ENCODE data around the gene GPR78. TPM values are rescaled to one million over a fixed set of nuclear protein-coding genes. Genes with fewer than 3 reads are reported as not detected.

GPR78 gene
- total and polyA plus RNA-seq, 7 donors = 0.04 to 0.28 TPM; not detected in 5

- no peaks in the 10 kb centered on the region for H3K4me1 ChIP-seq
- DNase-seq = no peak
- H3K27me3 ChIP-seq = no peaks in the 10 kb centered on the region
- no peaks in the 10 kb centered on the region for H3K36me3 ChIP-seq
- intact Hi-C loops (cut with DNase I) = no loop called here
- TF ChIP-seq CTCF (IDR thresholded peaks at IDR 0.05) (no peak), EP300 (IDR thresholded peaks at IDR 0.05) (no peak), POLR2AphosphoS5 (IDR thresholded peaks at IDR 0.05) (no peak), POLR2A (IDR thresholded peaks at IDR 0.05) (no peak)
- no peak overlapping the region for H3K27ac ChIP-seq
- H3K9me3 ChIP-seq = no peaks in the 10 kb centered on the region
- no peak overlapping the region for H3K4me3 ChIP-seq
- 74 to 83% methylated on average over 9 of the region's 9 CpGs for WGBS, 2 donors
These were observed 34.8 kb upstream of the GPR78 start for GRCh38 chr4:8545439-8545765.

GRCh38 chr4:8546766-8547107 lies 33.5 kb upstream of the GPR78 start:
- no peaks in the 10 kb centered on the region for H3K27me3 ChIP-seq
- H3K27ac ChIP-seq = no peak overlapping the region
- peak; percentile 26 for DNase-seq
- H3K9me3 ChIP-seq = no peaks in the 10 kb centered on the region
- intact Hi-C loops (cut with DNase I) = loop anchor here (1.0 kb wide), 1 partner anchor 78 kb away; no protein-coding TSS in a partner anchor
- no peak for TF ChIP-seq EP300 (IDR thresholded peaks at IDR 0.05)
- no peak overlapping the region for H3K4me3 ChIP-seq
- H3K36me3 ChIP-seq = no peaks in the 10 kb centered on the region
- 74 to 82% methylated on average over 8 of the region's 8 CpGs for WGBS, 2 donors
- H3K4me1 ChIP-seq = no peaks in the 10 kb centered on the region

GRCh38 chr4:8547108-8547911 lies 32.9 kb upstream of the GPR78 start:
- intact Hi-C loops (cut with DNase I) = loop anchor here (1.0 kb wide), 1 partner anchor 79 kb away; no protein-coding TSS in a partner anchor
- Histone ChIP-seq H3K4me1 (no peaks in the 10 kb centered on the region), H3K27me3 (no peaks in the 10 kb centered on the region), H3K36me3 (no peaks in the 10 kb centered on the region), H3K4me3 (no peak overlapping the region), H3K9me3 (no peaks in the 10 kb centered on the region), H3K27ac (no peak overlapping the region)
- no peak for DNase-seq
- no peak for TF ChIP-seq POLR2AphosphoS5 (IDR thresholded peaks at IDR 0.05)
- TF ChIP-seq CTCF (IDR thresholded peaks at IDR 0.05) = peak in 3 of 4 experiments; percentile 4 to 32 (median 17)
- WGBS, 2 donors = 56 to 57% methylated on average over 16 of the region's 16 CpGs

- no peaks in the 10 kb centered on the region for H3K36me3 ChIP-seq
- H3K4me1 ChIP-seq = no peaks in the 10 kb centered on the region
- DNase-seq = no peak
- no peak overlapping the region for H3K4me3 ChIP-seq
- no peak overlapping the region for H3K27ac ChIP-seq
- TF ChIP-seq POLR2AphosphoS5 (IDR thresholded peaks at IDR 0.05) (no peak), EP300 (IDR thresholded peaks at IDR 0.05) (no peak), POLR2A (IDR thresholded peaks at IDR 0.05) (no peak), CTCF (IDR thresholded peaks at IDR 0.05) (no peak)
- no peaks in the 10 kb centered on the region for H3K9me3 ChIP-seq
- 85 to 90% methylated on average over 16 of the region's 16 CpGs for WGBS, 2 donors
- intact Hi-C loops (cut with DNase I) = loop anchor here (1.0 kb wide), 1 partner anchor 80 kb away; no protein-coding TSS in a partner anchor
- H3K27me3 ChIP-seq = no peaks in the 10 kb centered on the region
These were observed 32.1 kb upstream of the GPR78 start for GRCh38 chr4:8547912-8548730.

- TF ChIP-seq POLR2A (IDR thresholded peaks at IDR 0.05) (no peak), EP300 (IDR thresholded peaks at IDR 0.05) (no peak)
- Histone ChIP-seq H3K9me3 (no peaks in the 10 kb centered on the region), H3K36me3 (no peaks in the 10 kb centered on the region), H3K4me1 (no peaks in the 10 kb centered on the region), H3K27ac (no peak overlapping the region), H3K4me3 (no peak overlapping the region), H3K27me3 (no peaks in the 10 kb centered on the region)
- DNase-seq = no peak
- intact Hi-C loops (cut with DNase I) = no loop called here
- WGBS, 2 donors = 82 to 83% methylated on average over 14 of the region's 14 CpGs
These were observed 31.4 kb upstream of the GPR78 start for GRCh38 chr4:8548731-8549351.

Data from sigmoid colon (tissue), 7 donors.